Nucleus accumbens (tissue), 56 donors: ENCODE measurements around the gene LCAT.

Experiments
- DNase-seq, 56 donors: peaks; one replicate each; lab custom pipeline; 2025; lab: John Stamatoyannopoulos, UW

The LCAT gene

GRCh38 chr16:67969254-67970039 lies 25.5 kb upstream of the LCAT start:
- no peak for DNase-seq

GRCh38 chr16:67968400-67969253 lies 24.7 kb upstream of the LCAT start, which contains the start of gene SLC12A4:
Gene SLC12A4, minus strand, starts transcription at chr16:67968637. Its CDS starts 84 bp downstream, at chr16:67968553.
- DNase-seq, result peak in 47 of 56 donors; percentile 12 to 82 (median 42)

GRCh38 chr16:67967958-67968399 lies 24.1 kb upstream of the LCAT start:
- peak in 1 of 56 donors; percentile 44 for DNase-seq

GRCh38 chr16:67967183-67967957 lies 23.4 kb upstream of the LCAT start:
- DNase-seq, result no peak

- DNase-seq, result no peak
Measured at GRCh38 chr16:67966549-67967182, 22.7 kb upstream of the LCAT start.

- DNase-seq, result no peak
Measured at GRCh38 chr16:67965668-67966548, 22.0 kb upstream of the LCAT start.

GRCh38 chr16:67964477-67965131 lies 20.7 kb upstream of the LCAT start:
- DNase-seq, result no peak

- peak in 3 of 56 donors; percentile 26 to 61 (median 27) for DNase-seq
Measured at GRCh38 chr16:67963662-67964321, 19.9 kb upstream of the LCAT start.

- DNase-seq, result peak in 12 of 56 donors; percentile 15 to 61 (median 36)
Measured at GRCh38 chr16:67963292-67963661, 19.4 kb upstream of the LCAT start.

GRCh38 chr16:67962135-67962534 lies 18.2 kb upstream of the LCAT start:
- no peak for DNase-seq

- DNase-seq, result no peak
Measured at GRCh38 chr16:67961551-67961957, 17.6 kb upstream of the LCAT start.

GRCh38 chr16:67959536-67960329 lies 15.8 kb upstream of the LCAT start:
- DNase-seq, result no peak

GRCh38 chr16:67957622-67958021 lies 13.7 kb upstream of the LCAT start:
- no peak for DNase-seq

GRCh38 chr16:67954421-67955196 lies 10.7 kb upstream of the LCAT start:
- no peak for DNase-seq

GRCh38 chr16:67953641-67954375 lies 9.9 kb upstream of the LCAT start:
- no peak for DNase-seq

- DNase-seq, result peak in 54 of 56 donors; percentile 43 to 94 (median 86)
Measured at GRCh38 chr16:67951485-67951884, 7.6 kb upstream of the LCAT start.
